Esophagus muscularis mucosa (tissue), 4 donors: ENCODE measurements around the gene FTO. TPM values are rescaled to one million over a fixed set of nuclear protein-coding genes. Genes with fewer than 3 reads are reported as not detected.
A peak's percentile ranks its signal among the peaks of the same experiment; 100 is the strongest.

ENCODE experiments used
- DNase-seq: peaks from one replicate; pipeline ENCODE4 v3.0.0-alpha.2; 2017; ENCODE audit errors: extremely low spot score
- H3K27ac ChIP-seq, 4 donors: fragments of 200-600 bp; sonication (generic); replicated peaks in 1 of 4; 1 replicate in 3 of 4; 2 replicates in 1 of 4; pipeline ENCODE4 v1.5.1; 2016 to 2019; ENCODE audit warnings: mild to moderate bottlenecking in 1 of 4
- H3K27me3 ChIP-seq, 4 donors: fragments of 200-600 bp; sonication (generic); one replicate each; pipeline versions ENCODE4 v1.5.1 to v1.6.0; 2016 to 2019
- H3K36me3 ChIP-seq, 4 donors: fragments of 200-600 bp; sonication (generic); one replicate each; pipeline ENCODE4 v1.5.1; 2016 to 2019
- H3K4me1 ChIP-seq, 4 donors: fragments of 200-600 bp; sonication (generic); one replicate each; pipeline ENCODE4 v1.5.1; 2016 to 2019
- H3K4me3 ChIP-seq, 4 donors: fragments of 200-600 bp; sonication (generic); 1 replicate in 2 of 4; 2 replicates in 2 of 4; pipeline ENCODE4 v1.5.1; 2016 to 2019; ENCODE audit warnings: mild to moderate bottlenecking in 4 of 4, moderate library complexity in 1 of 4
- H3K9me3 ChIP-seq, 4 donors: fragments of 200-600 bp; sonication (generic); 1 replicate in 3 of 4; 2 replicates in 1 of 4; pipeline ENCODE4 v1.5.1; 2016 to 2019
- EP300 ChIP-seq: sonication (generic); formaldehyde crosslinking; IDR thresholded peaks from one replicate; pipeline ENCODE4 v1.6.1; 2017; ENCODE audit warnings: antibody characterized with exemption
- POLR2A ChIP-seq: fragments of 450-650 bp; IDR thresholded peaks from one replicate; pipeline ENCODE4 v1.6.1; 2017; ENCODE audit warnings: antibody characterized with exemption, moderate library complexity, mild to moderate bottlenecking, low read depth
- POLR2AphosphoS5 ChIP-seq, 2 donors: sonication (generic); formaldehyde crosslinking; IDR thresholded peaks; one replicate each; pipeline ENCODE4 v1.6.1; 2017; ENCODE audit warnings: antibody characterized with exemption in 2 of 2
- WGBS: methylation state at CpG from one replicate; pipeline ENCODE4 v1.1.5; 2018; 5-methylcytosine and 5-hydroxymethylcytosine counted together
- intact Hi-C: fragments of 100-400 bp; cut with DNase I; formaldehyde crosslinking; loops from one replicate; pipeline ENCODE4 v1.15.1; 2023
- total RNA-seq, 4 donors: library from RNA; depleted of rRNA; stranded (reverse); fragments of >200 nt; gene quantifications; one replicate each; pipeline versions ENCODE4 v1.1.0 to v1.2.1, GENCODE V29; 2016
- TF ChIP-seq, protein P1 (sequence below), 3 experiments: fragments of 200-600 bp in 2 of 3; fragments of 450-650 bp in 1 of 3; sonication (generic) in 2 of 3; IDR thresholded peaks; one replicate each; pipeline ENCODE4 v1.5.1; 2017 to 2019; ENCODE audit warnings: antibody characterized with exemption in 3 of 3, mild to moderate bottlenecking in 2 of 3, moderate library complexity in 1 of 3

The FTO gene
- total RNA-seq, 4 donors from 2014 or later, result 101 to 121 (median 112) TPM

DNA sequence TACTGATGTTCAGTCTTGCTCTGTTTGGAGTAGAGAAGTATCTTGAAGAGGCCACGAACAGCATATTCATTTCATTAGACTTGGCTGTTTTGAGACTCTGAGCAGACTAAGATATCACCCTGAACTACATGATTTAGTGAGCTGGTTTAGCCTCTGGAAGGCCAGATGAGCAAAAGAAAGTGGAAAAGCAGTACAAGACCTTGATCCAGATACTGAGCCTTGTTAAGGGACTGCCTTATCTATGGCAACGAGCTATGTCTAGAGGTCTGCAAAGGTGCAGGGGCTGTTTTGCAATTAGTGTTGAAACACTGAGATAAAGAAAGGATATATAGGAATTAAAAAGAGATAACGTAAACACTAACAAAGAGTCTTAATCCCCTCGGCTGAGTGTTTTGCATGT, 351.2 kb downstream of the FTO start:
- Histone ChIP-seq H3K4me1 (no peaks in the 10 kb centered on the region), H3K27me3 (no peaks in the 10 kb centered on the region), H3K9me3 (no peaks in the 10 kb centered on the region), H3K4me3 (no peak overlapping the region), H3K36me3 (peaks cover 0 to 9% (median 0%) of the 10 kb centered on the region in 4 donors), H3K27ac (no peak overlapping the region)
- DNase-seq, result peak; percentile 55
- intact Hi-C loops, result no loop called here
- WGBS, result 87% methylated on average over 4 of the region's 4 CpGs
- TF ChIP-seq POLR2AphosphoS5 (IDR thresholded peaks at IDR 0.05), result no peak
- no peak for TF ChIP-seq POLR2A
- no peak for TF ChIP-seq EP300
- TF ChIP-seq, protein P1, sequence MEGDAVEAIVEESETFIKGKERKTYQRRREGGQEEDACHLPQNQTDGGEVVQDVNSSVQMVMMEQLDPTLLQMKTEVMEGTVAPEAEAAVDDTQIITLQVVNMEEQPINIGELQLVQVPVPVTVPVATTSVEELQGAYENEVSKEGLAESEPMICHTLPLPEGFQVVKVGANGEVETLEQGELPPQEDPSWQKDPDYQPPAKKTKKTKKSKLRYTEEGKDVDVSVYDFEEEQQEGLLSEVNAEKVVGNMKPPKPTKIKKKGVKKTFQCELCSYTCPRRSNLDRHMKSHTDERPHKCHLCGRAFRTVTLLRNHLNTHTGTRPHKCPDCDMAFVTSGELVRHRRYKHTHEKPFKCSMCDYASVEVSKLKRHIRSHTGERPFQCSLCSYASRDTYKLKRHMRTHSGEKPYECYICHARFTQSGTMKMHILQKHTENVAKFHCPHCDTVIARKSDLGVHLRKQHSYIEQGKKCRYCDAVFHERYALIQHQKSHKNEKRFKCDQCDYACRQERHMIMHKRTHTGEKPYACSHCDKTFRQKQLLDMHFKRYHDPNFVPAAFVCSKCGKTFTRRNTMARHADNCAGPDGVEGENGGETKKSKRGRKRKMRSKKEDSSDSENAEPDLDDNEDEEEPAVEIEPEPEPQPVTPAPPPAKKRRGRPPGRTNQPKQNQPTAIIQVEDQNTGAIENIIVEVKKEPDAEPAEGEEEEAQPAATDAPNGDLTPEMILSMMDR (IDR thresholded peaks at IDR 0.05), result no peak

DNA sequence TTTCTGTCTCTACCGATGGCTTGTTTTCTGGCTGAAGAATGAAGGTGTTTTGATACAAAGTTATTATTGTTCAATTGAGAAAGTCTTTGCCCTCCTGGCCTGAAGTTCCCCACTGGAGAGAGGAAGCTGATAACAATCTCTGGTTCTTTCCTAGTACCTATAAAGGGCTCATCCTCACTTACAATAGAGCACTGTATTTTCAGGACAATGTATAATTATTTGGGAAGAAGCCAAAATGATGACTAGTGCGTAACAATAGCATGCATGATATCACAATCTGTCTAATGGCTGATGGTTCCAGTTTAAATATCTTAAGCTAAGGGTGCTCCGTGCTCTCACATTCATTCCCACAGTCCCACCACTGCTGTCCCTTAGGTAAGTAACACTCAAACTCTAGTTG, 351.9 kb downstream of the FTO start:
- Histone ChIP-seq H3K4me3 (no peak overlapping the region), H3K4me1 (no peaks in the 10 kb centered on the region), H3K27ac (no peak overlapping the region), H3K9me3 (no peaks in the 10 kb centered on the region), H3K36me3 (peaks cover 0 to 9% (median 0%) of the 10 kb centered on the region in 4 donors), H3K27me3 (no peaks in the 10 kb centered on the region)
- TF ChIP-seq EP300, result no peak
- TF ChIP-seq POLR2A, result no peak
- no peak for TF ChIP-seq POLR2AphosphoS5 (IDR thresholded peaks at IDR 0.05)
- TF ChIP-seq, protein P1 (IDR thresholded peaks at IDR 0.05), result no peak
- no peak for DNase-seq
- WGBS, result 81% methylated on average over 3 of the region's 3 CpGs
- intact Hi-C loops, result no loop called here

DNA sequence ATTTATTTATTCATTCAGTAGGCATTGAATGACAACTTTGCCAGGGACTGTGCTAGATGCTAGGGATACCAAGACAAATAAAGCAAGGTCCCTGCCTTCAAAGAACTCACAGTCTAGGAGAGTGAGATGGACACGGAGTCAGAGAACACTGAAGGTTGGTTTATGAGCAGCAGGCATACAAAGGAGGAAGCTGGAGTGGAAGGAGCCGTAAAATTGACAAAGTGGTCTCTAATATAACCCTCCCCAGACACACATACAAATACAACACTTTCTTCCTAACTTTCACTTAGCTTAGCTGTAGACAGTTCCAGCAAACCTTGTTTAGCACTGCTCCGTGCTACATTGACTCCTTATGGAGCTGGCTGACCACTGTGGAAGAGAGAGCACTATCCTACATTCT, 353.0 kb downstream of the FTO start:
- Histone ChIP-seq H3K36me3 (peaks cover 0 to 9% (median 0%) of the 10 kb centered on the region in 4 donors), H3K27ac (no peak overlapping the region), H3K4me3 (no peak overlapping the region), H3K4me1 (no peaks in the 10 kb centered on the region), H3K9me3 (no peaks in the 10 kb centered on the region), H3K27me3 (no peaks in the 10 kb centered on the region)
- TF ChIP-seq, protein P1 (IDR thresholded peaks at IDR 0.05), result no peak
- TF ChIP-seq EP300, result no peak
- DNase-seq, result no peak
- intact Hi-C loops, result no loop called here
- WGBS, result 97% methylated on average over 3 of the region's 3 CpGs

DNA sequence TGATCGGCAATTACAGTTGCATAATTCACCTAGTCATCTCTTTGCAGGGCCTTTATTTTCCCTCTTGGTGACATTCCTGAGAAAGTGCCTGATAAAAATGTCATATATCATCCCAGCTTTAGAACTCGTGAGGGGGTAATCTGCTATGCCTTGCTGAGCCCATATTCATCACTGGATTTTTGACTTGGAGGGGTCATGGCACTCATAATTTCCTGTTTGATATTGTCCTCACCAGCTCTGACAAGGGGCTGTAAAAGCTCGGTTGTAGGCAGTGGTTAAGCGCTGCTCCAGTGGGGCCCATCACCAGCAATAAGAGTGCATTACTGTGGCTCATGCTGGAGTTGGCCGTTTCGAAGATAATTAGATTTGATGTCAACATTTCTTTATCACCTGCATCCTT, 355.4 kb downstream of the FTO start:
- Histone ChIP-seq H3K9me3 (no peaks in the 10 kb centered on the region), H3K4me1 (no peaks in the 10 kb centered on the region), H3K27me3 (no peaks in the 10 kb centered on the region), H3K4me3 (no peak overlapping the region), H3K36me3 (peaks cover 0 to 5% (median 0%) of the 10 kb centered on the region in 4 donors), H3K27ac (no peak overlapping the region)
- intact Hi-C loops, result no loop called here
- TF ChIP-seq, protein P1 (IDR thresholded peaks at IDR 0.05), result no peak
- no peak for TF ChIP-seq POLR2AphosphoS5 (IDR thresholded peaks at IDR 0.05)
- no peak for TF ChIP-seq EP300
- TF ChIP-seq POLR2A, result no peak
- no peak for DNase-seq
- WGBS, result 92% methylated on average over 6 of the region's 6 CpGs

DNA sequence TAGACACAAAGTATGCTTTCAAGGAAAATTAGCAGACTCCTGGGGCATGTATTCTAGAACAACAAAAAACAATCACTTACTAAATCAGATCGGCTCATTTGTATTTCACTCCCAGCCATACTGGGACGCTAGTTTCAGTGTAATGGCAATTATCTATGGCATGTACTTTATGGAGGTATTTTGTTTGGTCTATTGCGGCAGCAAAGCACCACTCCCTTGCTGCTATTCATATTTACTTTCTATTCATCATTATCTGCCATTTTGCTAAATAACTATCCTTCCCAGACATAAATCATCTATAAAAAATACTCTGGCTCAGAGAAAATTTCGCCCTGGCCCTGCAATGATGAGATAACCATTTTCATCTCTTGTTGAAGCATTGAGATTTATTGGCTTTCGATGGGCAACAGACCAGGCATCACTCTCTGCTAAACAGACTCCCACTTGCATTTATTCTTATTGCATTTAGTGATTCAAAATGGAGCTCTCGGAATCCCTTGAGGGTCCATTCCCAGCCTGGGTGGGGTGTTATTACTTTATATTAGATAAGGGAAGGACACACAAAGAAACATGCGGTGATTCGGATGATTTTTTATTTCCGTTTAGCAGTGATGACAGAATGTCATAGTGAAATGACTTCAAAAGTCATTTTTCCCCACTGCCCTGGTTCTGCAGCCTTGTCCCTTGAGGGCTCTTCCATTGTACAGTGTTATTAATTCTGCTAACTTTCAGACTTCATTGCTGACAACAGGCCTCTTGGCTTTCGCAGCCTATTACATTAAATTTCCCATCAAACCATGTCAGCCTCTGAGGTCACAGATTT, 356.9 kb downstream of the FTO start:
- DNase-seq, result no peak
- Histone ChIP-seq H3K36me3 (peaks cover 0 to 5% (median 0%) of the 10 kb centered on the region in 4 donors), H3K27me3 (no peaks in the 10 kb centered on the region), H3K9me3 (no peaks in the 10 kb centered on the region), H3K4me3 (no peak overlapping the region), H3K4me1 (peaks cover 0 to 2% (median 0%) of the 10 kb centered on the region in 4 donors), H3K27ac (no peak overlapping the region)
- 88% methylated on average over 10 of the region's 10 CpGs for WGBS
- TF ChIP-seq, protein P1 (IDR thresholded peaks at IDR 0.05), result no peak
- no peak for TF ChIP-seq POLR2AphosphoS5 (IDR thresholded peaks at IDR 0.05)
- TF ChIP-seq EP300, result no peak
- TF ChIP-seq POLR2A, result no peak
- intact Hi-C loops, result no loop called here
